Measurements from ENCODE around the gene COL16A1.

Gene COL16A1

DNA sequence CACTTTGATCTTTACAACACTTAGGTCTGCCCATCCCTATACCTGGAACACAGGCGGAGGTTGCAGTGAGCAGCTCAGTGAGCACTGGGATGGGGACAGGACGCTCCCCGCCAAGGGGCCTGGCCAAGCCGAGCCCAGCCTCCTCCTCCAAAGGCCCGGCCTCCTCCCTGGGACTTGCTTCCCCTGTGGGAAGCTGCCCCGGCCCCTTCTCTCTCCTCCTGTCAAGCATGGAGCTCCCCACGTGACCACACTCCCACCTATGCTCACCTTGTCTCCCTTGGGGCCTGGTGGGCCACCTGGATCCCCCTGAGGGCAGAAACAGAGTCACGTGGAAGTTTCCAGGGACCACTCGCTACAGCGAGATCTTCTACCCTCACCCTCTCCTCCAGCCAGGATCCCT, 12.9 kb downstream of the COL16A1 start:
- TF ChIP-seq, protein P1, sequence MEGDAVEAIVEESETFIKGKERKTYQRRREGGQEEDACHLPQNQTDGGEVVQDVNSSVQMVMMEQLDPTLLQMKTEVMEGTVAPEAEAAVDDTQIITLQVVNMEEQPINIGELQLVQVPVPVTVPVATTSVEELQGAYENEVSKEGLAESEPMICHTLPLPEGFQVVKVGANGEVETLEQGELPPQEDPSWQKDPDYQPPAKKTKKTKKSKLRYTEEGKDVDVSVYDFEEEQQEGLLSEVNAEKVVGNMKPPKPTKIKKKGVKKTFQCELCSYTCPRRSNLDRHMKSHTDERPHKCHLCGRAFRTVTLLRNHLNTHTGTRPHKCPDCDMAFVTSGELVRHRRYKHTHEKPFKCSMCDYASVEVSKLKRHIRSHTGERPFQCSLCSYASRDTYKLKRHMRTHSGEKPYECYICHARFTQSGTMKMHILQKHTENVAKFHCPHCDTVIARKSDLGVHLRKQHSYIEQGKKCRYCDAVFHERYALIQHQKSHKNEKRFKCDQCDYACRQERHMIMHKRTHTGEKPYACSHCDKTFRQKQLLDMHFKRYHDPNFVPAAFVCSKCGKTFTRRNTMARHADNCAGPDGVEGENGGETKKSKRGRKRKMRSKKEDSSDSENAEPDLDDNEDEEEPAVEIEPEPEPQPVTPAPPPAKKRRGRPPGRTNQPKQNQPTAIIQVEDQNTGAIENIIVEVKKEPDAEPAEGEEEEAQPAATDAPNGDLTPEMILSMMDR (IDR thresholded peaks at IDR 0.05; ENCODE audit: extremely low read depth, missing control alignments): no peak
- no peak for DNase-seq (ENCODE audit: low spot score)

DNA sequence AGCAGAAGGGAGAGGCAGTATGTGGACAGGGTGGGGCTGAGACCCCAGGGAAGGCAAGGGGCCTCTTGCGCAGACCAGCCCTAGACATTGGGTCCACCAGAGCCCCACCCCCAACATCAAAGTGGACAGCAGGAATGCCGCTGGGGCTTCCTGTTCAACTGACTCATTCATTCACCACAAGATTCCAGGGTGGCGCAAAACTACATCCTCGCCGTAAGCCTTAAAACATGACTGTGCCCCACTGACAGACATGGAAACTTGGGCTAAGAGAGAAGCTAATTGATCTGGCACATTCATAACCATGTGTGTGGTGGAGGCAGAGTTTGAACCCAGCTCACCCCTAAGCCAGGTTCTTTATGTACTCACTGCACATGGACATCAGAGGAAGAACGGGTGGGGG, 14.0 kb downstream of the COL16A1 start:
- DNase-seq (ENCODE audit: low spot score): no peak
- TF ChIP-seq, protein P1 (IDR thresholded peaks at IDR 0.05; ENCODE audit: extremely low read depth, missing control alignments): no peak

DNA sequence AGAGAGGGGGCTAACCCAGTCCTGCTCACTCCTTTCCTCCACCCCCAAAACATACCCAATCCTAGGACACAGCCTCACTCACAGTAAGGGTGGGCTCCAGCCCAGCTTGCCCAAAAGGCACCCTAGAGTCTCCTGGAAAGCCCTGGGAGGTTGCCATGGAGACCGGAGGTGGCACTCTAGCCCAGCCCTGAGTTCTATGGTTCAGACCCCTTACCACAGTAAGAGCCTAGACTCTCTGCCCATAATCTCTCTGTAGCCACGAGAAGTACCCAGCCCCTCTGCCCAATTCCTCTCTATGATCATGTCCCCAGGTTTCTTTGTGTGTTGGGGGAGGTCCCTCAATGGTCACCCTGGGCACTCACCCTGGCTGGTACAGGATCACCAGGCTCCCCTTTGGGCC, 14.4 kb downstream of the COL16A1 start:
- TF ChIP-seq, protein P1 (IDR thresholded peaks at IDR 0.05; ENCODE audit: extremely low read depth, missing control alignments): no peak
- DNase-seq (ENCODE audit: low spot score): no peak

DNA sequence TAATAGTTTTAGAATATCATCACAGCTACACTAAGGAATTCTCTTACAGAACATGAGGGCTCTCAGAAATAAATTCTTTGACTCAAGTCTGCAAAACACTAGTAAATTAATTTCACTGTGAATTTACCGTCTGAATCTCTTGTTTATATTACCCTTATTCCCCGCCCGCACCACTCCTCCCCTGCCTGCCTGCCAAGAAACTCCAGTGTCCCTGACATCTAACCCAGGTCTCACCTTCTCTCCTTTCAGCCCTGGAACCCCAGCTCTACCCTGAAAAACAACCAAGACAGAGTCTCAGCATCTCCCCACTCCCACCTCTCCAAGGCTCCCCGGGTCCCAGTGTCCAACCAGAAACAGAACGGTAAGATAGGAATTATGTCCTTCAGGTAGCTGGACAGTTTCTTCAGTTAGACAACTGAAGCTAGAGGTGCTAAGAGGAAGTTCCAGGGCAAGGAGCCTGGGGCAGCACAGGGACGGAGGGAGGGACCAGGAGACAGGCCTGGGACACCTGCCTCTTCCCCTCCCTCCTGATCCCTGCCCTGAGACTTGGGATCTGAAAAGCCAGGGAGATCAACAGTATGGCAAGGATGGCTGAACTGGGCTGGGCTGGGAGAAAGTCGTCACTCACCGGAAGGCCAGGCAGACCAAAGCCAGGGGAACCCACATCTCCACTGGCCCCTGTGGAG, 15.4 kb downstream of the COL16A1 start:
- TF ChIP-seq, protein P1 (IDR thresholded peaks at IDR 0.05; ENCODE audit: extremely low read depth, missing control alignments): no peak
- no peak for DNase-seq (ENCODE audit: low spot score)

DNA sequence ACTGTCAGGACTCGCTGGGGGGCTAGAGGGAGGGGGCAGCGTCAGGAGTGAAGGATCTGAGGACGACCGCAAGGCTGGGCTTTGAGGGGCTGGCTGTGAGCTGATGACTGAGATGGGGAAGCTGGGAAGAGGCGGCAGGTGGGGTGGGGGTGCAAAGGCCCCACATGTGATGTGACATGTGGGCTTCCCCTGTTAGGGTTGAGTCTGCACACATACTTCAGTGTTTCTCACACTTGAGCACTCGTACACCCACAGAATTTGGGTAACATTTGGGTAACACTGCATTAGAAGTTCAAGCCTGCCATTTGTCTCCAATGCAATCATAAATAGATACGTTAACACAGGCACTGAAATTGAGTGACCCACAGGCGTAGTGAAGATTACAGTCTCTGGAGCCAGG, 16.2 kb downstream of the COL16A1 start:
- TF ChIP-seq, protein P1 (IDR thresholded peaks at IDR 0.05; ENCODE audit: extremely low read depth, missing control alignments): no peak
- no peak for DNase-seq (ENCODE audit: low spot score)

DNA sequence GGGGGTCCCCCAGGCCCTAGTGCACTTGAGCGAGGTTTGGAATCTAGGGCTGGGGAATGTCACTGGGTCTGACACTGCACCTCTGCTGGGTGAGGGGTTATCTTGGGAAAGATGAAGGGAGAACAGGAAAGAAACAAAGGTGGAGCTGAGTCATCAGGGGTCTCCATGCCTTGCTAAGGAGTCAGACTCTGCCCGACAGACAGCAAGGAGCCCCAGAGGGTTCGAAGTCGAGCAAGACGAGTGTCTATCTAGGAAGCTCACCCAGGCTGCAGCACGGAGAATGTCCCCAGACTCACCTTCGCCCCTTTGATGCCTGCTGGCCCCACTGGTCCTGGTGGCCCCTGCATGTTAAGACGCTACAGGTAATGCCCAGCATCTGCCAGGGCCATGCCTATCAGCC, 18.0 kb downstream of the COL16A1 start:
- no peak for DNase-seq (ENCODE audit: low spot score)
- TF ChIP-seq, protein P1 (IDR thresholded peaks at IDR 0.05; ENCODE audit: extremely low read depth, missing control alignments): no peak

DNA sequence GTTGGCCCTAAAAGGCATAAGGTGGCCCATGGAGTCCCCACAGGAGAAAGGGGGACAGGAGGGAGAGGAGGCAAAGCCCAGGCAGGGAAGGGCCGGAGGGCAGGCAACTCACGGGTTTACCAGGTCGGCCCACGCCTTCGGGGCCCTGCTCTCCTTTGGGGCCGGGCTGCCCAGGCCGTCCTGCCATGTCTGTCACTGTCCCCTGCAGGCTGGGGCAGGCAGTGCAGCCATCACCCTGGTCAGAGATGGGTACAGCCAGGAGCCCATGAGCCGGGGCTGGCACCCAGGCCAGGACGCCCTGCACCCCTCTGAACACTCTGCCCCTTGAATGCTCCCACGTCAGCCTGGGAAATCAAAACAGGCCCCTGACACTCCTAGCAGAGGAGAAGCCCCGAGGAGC, 19.8 kb downstream of the COL16A1 start:
- TF ChIP-seq, protein P1 (IDR thresholded peaks at IDR 0.05; ENCODE audit: extremely low read depth, missing control alignments): peak; percentile 37
- DNase-seq (ENCODE audit: low spot score): peak; percentile 41

Measured in GM20000 (cell line).